Activated naive CD4-positive, alpha-beta T cell treated with anti-CD3 and anti-CD28 coated beads, Interleukin-2, amount 10 ng/mL, durations not matched to agents 7 days and 5 days (primary cell): ENCODE results near the gene ETF1.
"Not testable (repeated sequence)": the region's sequence is repeated elsewhere in the genome, so short reads cannot be mapped to it uniquely, and the experiment has no call there.

ENCODE experiments used
- CTCF ChIA-PET: fragments of 350-600 bp; sonication (Branson Sonifier 250); formaldehyde crosslinking; loops from one replicate; lab custom pipeline; 2021; ENCODE audit warnings: antibody characterized with exemption; lab: Charles Lee
- DNase-seq: peaks from one replicate; pipeline ENCODE4 v3.0.0-alpha.2; 2020
- H3K27ac Mint-ChIP-seq: one replicate; pipeline ENCODE4 v1.8.0; 2021; ENCODE audit warnings: mild to moderate bottlenecking, moderate library complexity, mixed read lengths
- H3K27me3 Mint-ChIP-seq: one replicate; pipeline ENCODE4 v1.8.0; 2021; ENCODE audit warnings: mild to moderate bottlenecking, mixed read lengths
- H3K36me3 Mint-ChIP-seq: one replicate; pipeline ENCODE4 v1.8.0; 2021; ENCODE audit warnings: mixed read lengths
- H3K4me1 Mint-ChIP-seq: one replicate; pipeline ENCODE4 v1.8.0; 2021; ENCODE audit warnings: mixed read lengths
- H3K4me3 Mint-ChIP-seq: one replicate; pipeline ENCODE4 v1.8.0; 2021; ENCODE audit warnings: mild to moderate bottlenecking, moderate library complexity, mixed read lengths
- H3K9me3 Mint-ChIP-seq: one replicate; pipeline ENCODE4 v1.8.0; 2021; ENCODE audit warnings: mixed read lengths

ETF1 gene

DNA sequence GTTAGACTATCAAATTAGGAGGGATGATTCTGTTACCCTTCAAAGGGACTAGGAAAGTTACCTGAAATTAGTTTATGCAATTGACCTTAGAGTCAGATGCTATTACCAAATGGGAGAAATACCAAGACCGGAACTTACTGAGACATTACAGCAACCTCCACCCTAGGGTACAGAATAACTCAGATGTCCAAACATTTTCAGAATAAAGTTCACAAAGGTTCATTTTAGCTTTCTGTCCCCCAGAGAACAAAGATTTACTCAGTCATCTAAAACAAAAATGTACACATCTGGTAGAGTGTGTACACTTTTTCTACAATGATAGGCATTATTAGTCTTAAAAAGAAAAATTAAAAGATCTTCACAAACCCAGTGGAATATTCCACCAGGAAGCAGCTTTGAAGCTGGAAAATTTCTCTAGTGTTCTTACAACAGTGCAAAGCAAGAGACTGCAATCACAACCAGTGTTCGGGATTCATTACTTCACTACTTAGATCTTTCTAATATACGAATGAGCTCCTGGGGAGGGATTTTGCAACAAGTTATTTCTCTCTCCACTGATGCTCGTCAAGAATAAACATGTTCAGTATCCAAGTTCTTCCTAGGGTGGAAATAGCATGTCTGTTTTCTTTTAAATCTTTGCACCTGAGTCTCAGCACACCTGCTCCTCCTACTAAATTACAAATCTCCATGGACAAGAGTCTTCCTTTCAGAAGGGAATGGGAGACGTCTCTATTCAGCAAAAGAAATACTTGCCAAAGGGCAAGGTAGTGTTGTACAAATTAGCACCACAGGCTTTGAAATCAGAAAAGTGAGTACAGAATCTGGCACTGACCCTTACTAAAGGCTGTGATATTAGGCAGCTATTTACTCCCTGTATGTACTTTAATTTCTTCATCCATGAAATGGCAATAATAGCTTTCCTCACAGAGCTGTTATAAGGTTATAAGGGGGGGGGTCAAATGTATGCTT, 8.8 kb downstream of the ETF1 start:
- no peak for DNase-seq
- no peaks in the 10 kb centered on the region for H3K27me3 Mint-ChIP-seq
- H3K27ac Mint-ChIP-seq = no peak overlapping the region
- H3K36me3 Mint-ChIP-seq = peaks cover 30% of the 10 kb centered on the region
- CTCF ChIA-PET = interaction anchor here (0.9 to 1.4 kb wide), 4 partner anchors 13 to 84 kb away, joined by 3 to 5 read pairs (median 4); partner anchors contain the start of gene EGR1
- no peaks in the 10 kb centered on the region for H3K9me3 Mint-ChIP-seq
- H3K4me1 Mint-ChIP-seq = peaks cover 29% of the 10 kb centered on the region
- no peak overlapping the region for H3K4me3 Mint-ChIP-seq

DNA sequence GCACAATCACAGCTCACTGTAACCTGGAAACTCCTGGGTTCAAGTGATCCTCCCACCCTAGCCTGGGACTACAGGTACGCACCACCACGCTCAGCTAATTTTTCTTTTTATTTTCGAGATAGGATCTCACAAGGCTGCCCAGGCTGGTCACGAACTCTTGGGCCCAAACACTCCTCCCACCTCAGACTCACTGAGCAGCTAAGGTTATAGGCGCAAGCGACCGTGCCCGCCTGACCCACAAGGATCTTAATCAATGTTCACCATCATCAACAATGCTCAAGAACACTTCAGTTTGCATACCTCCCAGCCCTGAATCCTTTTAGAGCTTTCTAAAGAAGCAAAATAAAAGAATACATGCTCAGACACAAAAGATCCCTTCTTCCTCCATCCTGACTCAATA, 13.2 kb downstream of the ETF1 start:
- no peak overlapping the region for H3K4me3 Mint-ChIP-seq
- CTCF ChIA-PET = interaction anchor here (1.2 kb wide), 2 partner anchors 10 to 26 kb away, joined by 3 to 6 read pairs; no protein-coding TSS in a partner anchor
- peaks cover 26% of the 10 kb centered on the region for H3K36me3 Mint-ChIP-seq
- no peak for DNase-seq
- no peaks in the 10 kb centered on the region for H3K9me3 Mint-ChIP-seq
- H3K27me3 Mint-ChIP-seq = no peaks in the 10 kb centered on the region
- no peak overlapping the region for H3K27ac Mint-ChIP-seq
- H3K4me1 Mint-ChIP-seq = peaks cover 11% of the 10 kb centered on the region

DNA sequence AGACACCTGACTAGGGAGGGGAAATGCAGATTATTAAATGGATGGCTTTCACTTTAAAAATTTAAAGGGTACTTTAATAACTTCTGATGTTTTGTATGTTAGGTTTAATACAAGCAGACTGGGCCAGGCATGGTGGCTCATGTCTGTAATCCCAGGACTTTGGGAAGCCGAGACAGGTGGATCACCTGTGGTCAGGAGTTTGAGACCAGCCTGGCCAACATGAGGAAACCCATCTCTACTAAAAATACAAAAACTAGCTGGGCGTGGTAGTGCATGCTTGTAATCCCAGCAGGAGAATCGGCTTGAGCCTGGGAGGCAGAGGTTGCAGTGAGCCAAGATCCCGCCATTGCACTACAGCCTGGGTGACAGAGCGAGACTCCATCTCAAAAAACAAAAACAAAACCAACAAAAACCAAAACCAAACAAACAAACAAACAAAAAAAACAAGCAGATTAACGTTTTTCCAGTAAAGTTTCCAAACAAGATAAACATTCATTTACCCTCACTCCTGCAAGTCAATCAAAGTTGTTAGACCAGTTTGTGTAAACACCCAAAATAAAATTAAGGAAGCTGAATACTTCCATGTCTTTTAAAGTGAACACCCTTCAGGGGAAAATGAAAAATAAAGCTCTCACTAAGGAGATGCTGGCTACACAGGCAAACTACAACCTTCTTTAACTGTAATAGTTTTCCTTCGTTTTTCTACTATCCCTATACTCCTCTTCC, 14.1 kb downstream of the ETF1 start:
- H3K27ac Mint-ChIP-seq = no peak overlapping the region
- DNase-seq = no peak
- H3K9me3 Mint-ChIP-seq = no peaks in the 10 kb centered on the region
- no peak overlapping the region for H3K4me3 Mint-ChIP-seq
- peaks cover 18% of the 10 kb centered on the region for H3K36me3 Mint-ChIP-seq
- H3K4me1 Mint-ChIP-seq = peaks cover 8% of the 10 kb centered on the region
- CTCF ChIA-PET = interaction anchor here (1.2 kb wide), 1 partner anchor 26 kb away, joined by 6 read pairs; no protein-coding TSS in a partner anchor
- no peaks in the 10 kb centered on the region for H3K27me3 Mint-ChIP-seq

DNA sequence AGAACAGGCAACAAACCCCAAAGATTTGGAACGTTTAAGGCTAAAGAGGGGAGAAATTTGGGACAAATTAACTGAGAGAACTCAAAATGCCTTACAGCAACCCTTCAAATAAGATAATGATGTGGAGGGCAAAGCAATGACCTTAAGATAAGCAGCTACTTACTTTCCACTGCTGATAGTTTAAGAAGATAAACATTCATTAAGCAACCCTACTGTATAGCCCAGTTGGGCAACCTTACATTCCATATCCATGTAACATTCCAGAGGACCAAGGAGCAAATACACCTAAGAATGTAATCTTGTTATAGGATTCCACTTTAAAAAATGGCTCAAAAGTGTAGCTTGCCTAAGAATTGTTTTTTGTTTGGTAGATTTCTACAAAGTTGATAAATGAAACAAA, 14.8 kb downstream of the ETF1 start:
- Mint-ChIP-seq H3K4me1 (peaks cover 10% of the 10 kb centered on the region), H3K36me3 (peaks cover 15% of the 10 kb centered on the region), H3K27me3 (no peaks in the 10 kb centered on the region), H3K27ac (no peak overlapping the region), H3K4me3 (no peak overlapping the region), H3K9me3 (no peaks in the 10 kb centered on the region)
- CTCF ChIA-PET = no interaction called here
- no peak for DNase-seq

DNA sequence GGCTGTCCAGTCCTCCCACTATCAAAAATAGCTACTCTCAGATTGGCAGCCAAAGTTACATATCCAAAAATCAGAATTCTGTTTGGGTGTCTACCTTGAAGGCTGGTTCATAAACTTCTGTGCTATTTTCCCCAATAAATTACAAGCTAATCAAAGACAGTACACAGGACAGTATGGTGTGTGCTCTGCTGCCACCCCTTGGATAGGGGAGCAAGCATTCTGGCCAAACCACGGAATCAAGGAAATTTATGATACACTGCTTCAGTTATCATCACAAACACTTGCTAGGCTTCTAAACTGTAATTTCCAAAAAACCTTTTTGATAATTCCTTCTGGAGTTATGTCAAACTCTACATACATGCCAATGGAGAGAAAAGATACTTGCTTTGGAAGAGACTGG, 15.9 kb downstream of the ETF1 start:
- peaks cover 10% of the 10 kb centered on the region for H3K4me1 Mint-ChIP-seq
- peaks cover 13% of the 10 kb centered on the region for H3K36me3 Mint-ChIP-seq
- H3K9me3 Mint-ChIP-seq = no peaks in the 10 kb centered on the region
- CTCF ChIA-PET = interaction anchor here (0.8 to 1.5 kb wide), 3 partner anchors 17 to 348 kb away, joined by 3 to 5 read pairs (median 3); partner anchors contain the start of gene EGR1
- no peaks in the 10 kb centered on the region for H3K27me3 Mint-ChIP-seq
- H3K27ac Mint-ChIP-seq = no peak overlapping the region
- DNase-seq = no peak
- H3K4me3 Mint-ChIP-seq = no peak overlapping the region

DNA sequence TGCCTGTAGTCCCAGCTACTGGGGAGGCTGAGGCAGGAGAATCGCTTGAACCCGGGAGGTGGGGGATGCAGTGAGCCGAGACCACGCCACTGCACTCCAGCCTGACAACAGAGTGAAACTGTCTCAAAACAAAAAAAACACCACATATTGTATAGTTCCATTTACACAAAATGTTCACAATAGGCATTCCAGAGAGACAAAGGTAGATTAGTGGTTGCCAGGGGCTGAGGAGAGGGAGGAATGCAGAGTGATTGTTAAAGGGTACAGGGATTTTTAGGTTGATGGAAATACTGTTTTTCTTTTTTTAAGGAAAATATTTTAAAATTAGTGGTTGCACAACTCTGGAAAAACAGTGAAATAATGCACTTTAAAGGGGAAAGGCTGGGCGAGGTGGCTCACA, 19.6 kb downstream of the ETF1 start:
- peak overlapping the region; percentile 10 for H3K27ac Mint-ChIP-seq
- no peak overlapping the region for H3K4me3 Mint-ChIP-seq
- H3K4me1 Mint-ChIP-seq = peaks cover 13% of the 10 kb centered on the region
- CTCF ChIA-PET = no interaction called here
- no peaks in the 10 kb centered on the region for H3K27me3 Mint-ChIP-seq
- H3K9me3 Mint-ChIP-seq = no peaks in the 10 kb centered on the region
- no peak for DNase-seq
- H3K36me3 Mint-ChIP-seq = peaks cover 11% of the 10 kb centered on the region

DNA sequence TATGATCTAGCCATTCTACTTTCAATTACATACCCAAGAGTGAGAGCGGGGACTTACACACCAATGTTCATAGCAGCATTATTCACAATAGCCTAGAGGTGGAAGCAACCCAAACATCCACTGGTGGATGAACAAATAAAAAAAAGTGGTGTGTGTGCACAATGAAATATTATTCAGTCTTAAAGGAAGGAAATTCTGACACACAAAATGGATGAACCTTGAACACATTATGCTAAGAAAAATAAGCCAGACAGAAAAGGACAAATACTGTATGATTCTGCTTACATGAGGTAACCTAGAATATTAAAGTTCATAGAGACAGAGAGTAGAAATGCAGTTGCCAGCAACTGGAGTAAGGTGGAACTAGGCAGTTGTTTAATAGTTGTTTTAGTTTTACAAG, 22.1 kb downstream of the ETF1 start:
- Mint-ChIP-seq H3K4me3 (no peak overlapping the region), H3K27ac (no peak overlapping the region), H3K36me3 (peaks cover 25% of the 10 kb centered on the region), H3K4me1 (peaks cover 8% of the 10 kb centered on the region), H3K9me3 (no peaks in the 10 kb centered on the region), H3K27me3 (no peaks in the 10 kb centered on the region)
- DNase-seq = no peak
- CTCF ChIA-PET = no interaction called here

DNA sequence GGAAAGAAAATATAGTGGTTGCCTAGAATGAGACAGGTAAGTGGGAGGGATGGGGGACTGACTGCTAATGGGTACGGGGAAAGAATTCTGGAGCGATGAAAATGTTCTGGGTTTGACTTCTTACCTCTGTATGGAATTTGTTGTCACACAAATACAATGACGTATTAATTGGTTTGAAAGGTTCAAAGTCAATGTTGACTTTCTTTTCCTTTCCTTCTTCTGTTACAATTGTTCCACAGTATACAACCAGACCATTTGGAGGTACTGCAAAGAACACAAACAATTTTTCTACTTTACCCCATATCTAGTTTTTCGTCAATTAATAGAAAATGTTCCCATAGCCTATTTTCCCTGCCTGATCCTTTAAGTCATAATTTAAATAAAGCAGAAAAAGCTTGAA, 25.6 kb downstream of the ETF1 start:
- no peak overlapping the region for H3K27ac Mint-ChIP-seq
- CTCF ChIA-PET = no interaction called here
- H3K4me3 Mint-ChIP-seq = no peak overlapping the region
- no peaks in the 10 kb centered on the region for H3K9me3 Mint-ChIP-seq
- no peaks in the 10 kb centered on the region for H3K27me3 Mint-ChIP-seq
- peaks cover 43% of the 10 kb centered on the region for H3K36me3 Mint-ChIP-seq
- no peak for DNase-seq
- peaks cover 5% of the 10 kb centered on the region for H3K4me1 Mint-ChIP-seq

DNA sequence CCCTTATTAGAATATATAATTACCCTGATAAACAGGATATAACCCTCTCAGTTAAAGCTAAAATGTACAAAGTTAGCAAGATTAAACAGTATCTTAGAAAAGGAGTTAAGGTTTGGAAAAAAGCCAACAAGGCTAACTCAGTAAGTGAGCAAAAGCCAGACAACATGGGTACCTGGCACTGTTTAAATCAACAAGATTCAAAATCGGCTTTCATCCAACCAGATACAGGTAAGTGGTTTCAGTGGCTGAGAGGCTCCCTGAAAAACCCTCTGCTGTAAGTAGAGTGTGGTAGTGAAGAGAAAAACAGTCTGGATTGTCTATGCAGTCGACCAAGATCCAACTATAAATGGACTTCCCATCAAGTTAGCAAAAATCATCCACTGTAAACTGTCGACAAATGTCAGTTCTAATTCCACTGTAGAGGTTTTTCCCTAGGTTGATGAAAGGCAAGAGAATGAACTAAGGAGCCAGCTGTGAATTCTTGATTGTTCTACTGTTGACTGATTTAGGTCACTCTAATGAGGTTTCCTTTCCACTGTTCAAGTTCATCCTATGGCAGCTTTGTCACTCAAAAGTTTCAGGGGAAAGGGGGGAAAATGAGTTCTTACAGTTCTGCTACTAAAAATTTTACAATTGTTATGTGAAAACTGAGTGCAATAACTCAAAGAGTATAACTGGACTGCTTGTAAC, 27.3 kb downstream of the ETF1 start:
- peaks cover 2% of the 10 kb centered on the region for H3K4me1 Mint-ChIP-seq
- H3K4me3 Mint-ChIP-seq = no peak overlapping the region
- H3K36me3 Mint-ChIP-seq = peaks cover 47% of the 10 kb centered on the region
- no peaks in the 10 kb centered on the region for H3K27me3 Mint-ChIP-seq
- DNase-seq = no peak
- CTCF ChIA-PET = no interaction called here
- no peak overlapping the region for H3K27ac Mint-ChIP-seq
- H3K9me3 Mint-ChIP-seq = no peaks in the 10 kb centered on the region

DNA sequence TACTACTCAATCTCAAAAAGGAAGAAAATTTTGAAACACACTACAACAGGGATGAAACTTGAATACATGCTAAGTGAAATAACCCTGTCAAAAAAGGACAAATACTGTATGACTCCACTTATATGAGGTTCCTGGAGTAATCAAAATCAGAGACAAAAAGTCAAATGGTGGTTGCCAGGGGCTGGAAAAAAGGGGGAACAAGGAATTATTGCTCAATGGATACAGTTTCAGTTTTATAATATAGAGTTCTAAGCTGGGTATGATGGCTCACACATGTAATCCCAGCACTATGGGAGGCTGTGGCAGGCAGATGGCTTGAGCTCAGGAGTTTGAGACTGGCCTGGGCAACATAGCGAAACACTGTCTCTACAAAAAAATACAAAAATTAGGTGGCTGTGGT, 29.0 kb downstream of the ETF1 start:
- H3K27me3 Mint-ChIP-seq = no peaks in the 10 kb centered on the region
- peak overlapping the region; percentile 0 for H3K27ac Mint-ChIP-seq
- no peak overlapping the region for H3K4me3 Mint-ChIP-seq
- no peak for DNase-seq
- no peaks in the 10 kb centered on the region for H3K9me3 Mint-ChIP-seq
- H3K36me3 Mint-ChIP-seq = peaks cover 55% of the 10 kb centered on the region
- H3K4me1 Mint-ChIP-seq = no peaks in the 10 kb centered on the region
- CTCF ChIA-PET = interaction anchor here (1.8 to 2.9 kb wide), 2 partner anchors 10 to 65 kb away, joined by 6 to 10 read pairs; no protein-coding TSS in a partner anchor

DNA sequence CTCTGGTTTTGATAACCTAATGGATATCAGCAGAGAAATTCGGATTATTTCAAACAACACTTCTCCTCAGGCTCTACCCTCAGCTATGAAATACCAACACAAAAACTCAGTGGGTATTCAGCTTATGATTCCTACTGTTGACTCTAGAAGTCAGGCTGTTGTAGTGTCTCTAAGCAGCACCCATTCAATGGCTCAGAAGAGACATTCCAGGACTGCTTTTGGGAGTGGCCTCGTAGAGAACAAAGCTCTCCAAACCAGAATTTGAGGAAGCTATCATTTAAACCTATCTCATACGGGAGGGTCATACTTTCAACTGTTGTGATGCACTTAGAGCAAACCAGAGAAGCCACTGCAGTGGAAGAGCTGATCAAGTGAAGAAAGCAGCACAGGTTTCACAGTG, 34.1 kb downstream of the ETF1 start:
- no peak for DNase-seq
- Mint-ChIP-seq H3K9me3 (no peaks in the 10 kb centered on the region), H3K36me3 (peaks cover 46% of the 10 kb centered on the region), H3K4me1 (no peaks in the 10 kb centered on the region), H3K4me3 (no peak overlapping the region), H3K27me3 (no peaks in the 10 kb centered on the region), H3K27ac (no peak overlapping the region)
- CTCF ChIA-PET = interaction anchor here (0.7 kb wide), 1 partner anchor 21 kb away, joined by 3 read pairs; no protein-coding TSS in a partner anchor

DNA sequence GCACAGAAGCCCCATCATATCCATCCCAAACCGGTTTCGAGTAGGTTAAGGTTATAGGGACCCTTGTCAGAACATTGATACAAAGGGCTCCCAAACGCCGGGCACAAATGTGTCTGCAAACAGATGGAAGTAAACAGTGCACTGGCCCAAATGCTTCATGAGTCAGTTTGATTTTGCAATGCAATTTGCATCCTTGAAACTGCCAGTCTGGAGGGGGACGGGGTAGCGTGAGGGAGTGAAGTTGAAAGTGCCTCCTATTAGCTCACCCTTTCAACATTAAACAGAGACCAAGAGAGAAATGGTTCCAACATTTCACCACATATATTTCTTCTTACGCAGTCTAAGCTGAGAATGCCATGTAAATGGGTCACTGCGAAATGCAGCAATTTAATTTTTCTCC, 35.6 kb downstream of the ETF1 start:
- not testable (repeated sequence) for H3K27me3 Mint-ChIP-seq, H3K27ac Mint-ChIP-seq, H3K9me3 Mint-ChIP-seq, DNase-seq, H3K4me3 Mint-ChIP-seq, H3K4me1 Mint-ChIP-seq
- CTCF ChIA-PET = interaction anchor here (1.0 to 5.9 kb wide), 2 partner anchors 59 to 156 kb away, joined by 3 to 114 read pairs; no protein-coding TSS in a partner anchor
- peaks cover 36% of the 10 kb centered on the region for H3K36me3 Mint-ChIP-seq

DNA sequence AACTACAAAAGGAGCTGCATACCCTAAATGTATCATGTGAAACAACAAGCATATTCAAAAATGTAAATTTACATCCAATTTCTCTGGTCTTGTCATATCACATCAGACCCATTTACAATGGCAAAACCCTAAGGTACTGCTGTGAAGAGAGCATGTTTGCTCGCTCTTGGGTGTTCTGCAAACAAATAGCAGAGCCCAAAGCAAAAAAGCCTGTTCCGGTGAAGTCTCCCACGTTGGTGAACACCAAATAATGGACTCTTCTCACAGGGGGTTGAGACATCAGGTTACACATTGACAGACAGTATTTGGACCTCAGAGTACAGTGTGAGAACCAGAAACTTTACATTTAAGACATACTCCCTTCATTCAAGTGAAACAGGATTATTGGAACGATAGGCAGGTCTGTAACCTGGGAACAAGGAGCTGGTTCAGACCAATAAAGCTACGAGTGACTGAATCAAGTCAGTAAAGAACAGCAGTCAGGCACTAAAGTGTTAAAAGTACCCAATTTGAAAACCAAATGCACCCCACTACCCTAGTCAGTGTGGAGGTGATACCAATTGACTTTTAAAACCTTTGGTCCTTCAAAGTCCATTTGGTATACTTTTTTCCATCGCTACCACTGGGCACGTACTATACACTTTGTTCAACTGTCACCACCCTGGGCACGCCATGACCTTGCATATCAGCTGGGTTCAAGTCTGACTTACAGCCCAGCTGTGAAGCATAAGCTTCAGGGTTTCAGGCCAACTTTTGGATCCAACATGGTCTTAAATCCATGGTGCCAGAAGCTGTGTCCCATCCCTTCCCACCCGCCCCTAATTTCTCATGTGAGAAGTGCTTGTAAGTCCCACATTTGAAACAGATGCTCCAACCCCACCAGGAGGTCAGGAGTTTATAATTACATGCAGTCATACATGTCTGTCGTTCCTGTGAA, 36.4 kb downstream of the ETF1 start:
- Mint-ChIP-seq H3K27me3 (no peaks in the 10 kb centered on the region), H3K27ac (no peak overlapping the region), H3K9me3 (no peaks in the 10 kb centered on the region), H3K36me3 (peaks cover 32% of the 10 kb centered on the region), H3K4me3 (no peak overlapping the region), H3K4me1 (no peaks in the 10 kb centered on the region)
- no peak for DNase-seq
- CTCF ChIA-PET = interaction anchor here (1.0 to 5.9 kb wide), 2 partner anchors 58 to 155 kb away, joined by 3 to 114 read pairs; no protein-coding TSS in a partner anchor
